Germinal center (tissue), 1 donor: ENCODE measurements around the gene KIF2C.
"Not testable (repeated sequence)": the region's sequence is repeated elsewhere in the genome, so short reads cannot be mapped to it uniquely, and the experiment has no call there.

Experiments used
- DNase-seq: peaks from one replicate; pipeline ENCODE4 v3.0.0; 2012; ENCODE audit warnings: mixed read lengths, low spot score

KIF2C gene

GRCh38 chr1:44775930-44776729 is 36.5 kb downstream of the KIF2C start:
- DNase-seq, result peak; percentile 46

DNA sequence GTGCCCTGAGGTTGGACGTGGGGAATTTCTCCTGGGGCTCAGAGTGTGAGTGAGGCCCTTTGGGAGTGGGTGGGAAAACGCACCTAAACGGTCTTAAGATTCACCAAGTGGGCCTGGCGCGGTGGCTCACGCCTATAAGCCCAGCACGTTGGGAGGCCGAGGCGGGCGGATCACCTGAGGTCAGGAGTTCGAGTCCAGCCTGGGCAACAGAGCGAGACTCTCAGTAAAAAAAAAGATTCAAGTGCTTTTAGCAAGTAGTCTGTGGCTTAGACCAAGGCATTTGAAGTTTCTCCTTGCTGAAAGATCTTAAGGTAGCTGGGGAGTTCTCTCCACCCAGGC is 37.1 kb downstream of the KIF2C start:
- DNase-seq, result no peak

DNA sequence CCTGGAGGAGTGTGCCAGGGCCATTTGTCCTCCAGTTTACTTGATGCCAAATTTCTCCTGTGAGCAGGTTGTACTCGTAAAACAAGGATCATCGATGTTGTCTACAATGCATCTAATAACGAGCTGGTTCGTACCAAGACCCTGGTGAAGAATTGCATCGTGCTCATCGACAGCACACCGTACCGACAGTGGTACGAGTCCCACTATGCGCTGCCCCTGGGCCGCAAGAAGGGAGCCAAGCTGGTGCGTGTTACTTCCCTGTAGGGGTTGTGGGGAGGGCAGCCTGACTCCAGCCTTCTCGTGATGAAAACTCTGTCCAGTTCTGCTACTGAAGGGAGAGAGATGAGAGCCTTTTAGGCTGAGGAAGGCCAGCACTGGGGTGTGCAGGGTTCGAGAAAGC is 37.9 kb downstream of the KIF2C start:
- no peak for DNase-seq

DNA sequence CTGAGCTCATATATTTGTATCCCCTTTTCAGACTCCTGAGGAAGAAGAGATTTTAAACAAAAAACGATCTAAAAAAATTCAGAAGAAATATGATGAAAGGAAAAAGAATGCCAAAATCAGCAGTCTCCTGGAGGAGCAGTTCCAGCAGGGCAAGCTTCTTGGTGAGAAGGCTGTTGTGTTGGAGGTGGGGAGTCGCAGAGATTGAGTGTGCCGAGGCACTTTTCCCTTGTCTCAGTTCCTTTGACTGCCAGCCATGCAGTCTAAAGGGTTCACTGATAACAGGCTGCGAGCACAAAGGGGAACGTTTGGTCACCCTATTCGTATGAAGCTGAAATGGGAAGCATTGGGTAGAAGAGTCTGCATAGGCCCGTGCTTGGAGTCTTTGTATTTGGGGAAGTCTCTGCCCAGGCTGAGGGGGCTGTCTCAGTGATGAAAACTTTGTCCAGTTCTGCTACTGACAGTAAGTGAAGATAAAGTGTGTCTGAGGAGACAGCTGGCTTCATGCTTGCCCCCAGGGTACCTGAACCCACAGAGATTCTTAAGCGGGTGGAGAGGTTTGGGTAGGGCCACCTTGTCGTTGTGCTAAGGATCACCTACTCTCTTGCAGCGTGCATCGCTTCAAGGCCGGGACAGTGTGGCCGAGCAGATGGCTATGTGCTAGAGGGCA is 38.5 kb downstream of the KIF2C start:
- DNase-seq, result no peak

GRCh38 chr1:44778705-44779576 is 39.3 kb downstream of the KIF2C start:
- no peak for DNase-seq

DNA sequence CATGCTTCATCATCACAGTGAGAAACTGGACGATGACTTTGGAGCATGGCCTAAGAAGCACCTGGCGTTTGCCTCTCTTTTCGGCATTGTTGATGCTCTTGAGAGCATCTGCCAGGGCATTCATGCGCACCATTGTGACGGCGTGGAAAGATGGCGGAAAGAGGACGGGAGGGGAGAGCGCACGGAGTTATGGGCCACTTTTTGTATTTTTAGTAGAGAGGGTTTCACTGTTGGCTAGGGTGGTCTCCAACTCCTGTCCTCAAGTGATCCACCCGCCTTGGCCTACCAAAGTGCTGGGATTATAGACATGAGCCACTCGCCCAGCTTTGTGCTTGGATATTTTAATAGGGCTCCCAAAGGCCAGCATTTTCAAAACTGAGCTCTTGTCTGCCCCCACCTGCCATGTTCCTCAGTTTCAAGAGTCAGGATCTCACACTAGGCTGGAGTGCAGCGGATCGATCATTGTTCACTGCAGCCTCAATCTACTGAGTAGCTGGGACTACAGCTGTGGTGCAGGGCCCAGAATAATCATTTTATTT is 41.0 kb downstream of the KIF2C start:
- no peak for DNase-seq

GRCh38 chr1:44783697-44784093 is 44.1 kb downstream of the KIF2C start:
- no peak for DNase-seq

DNA sequence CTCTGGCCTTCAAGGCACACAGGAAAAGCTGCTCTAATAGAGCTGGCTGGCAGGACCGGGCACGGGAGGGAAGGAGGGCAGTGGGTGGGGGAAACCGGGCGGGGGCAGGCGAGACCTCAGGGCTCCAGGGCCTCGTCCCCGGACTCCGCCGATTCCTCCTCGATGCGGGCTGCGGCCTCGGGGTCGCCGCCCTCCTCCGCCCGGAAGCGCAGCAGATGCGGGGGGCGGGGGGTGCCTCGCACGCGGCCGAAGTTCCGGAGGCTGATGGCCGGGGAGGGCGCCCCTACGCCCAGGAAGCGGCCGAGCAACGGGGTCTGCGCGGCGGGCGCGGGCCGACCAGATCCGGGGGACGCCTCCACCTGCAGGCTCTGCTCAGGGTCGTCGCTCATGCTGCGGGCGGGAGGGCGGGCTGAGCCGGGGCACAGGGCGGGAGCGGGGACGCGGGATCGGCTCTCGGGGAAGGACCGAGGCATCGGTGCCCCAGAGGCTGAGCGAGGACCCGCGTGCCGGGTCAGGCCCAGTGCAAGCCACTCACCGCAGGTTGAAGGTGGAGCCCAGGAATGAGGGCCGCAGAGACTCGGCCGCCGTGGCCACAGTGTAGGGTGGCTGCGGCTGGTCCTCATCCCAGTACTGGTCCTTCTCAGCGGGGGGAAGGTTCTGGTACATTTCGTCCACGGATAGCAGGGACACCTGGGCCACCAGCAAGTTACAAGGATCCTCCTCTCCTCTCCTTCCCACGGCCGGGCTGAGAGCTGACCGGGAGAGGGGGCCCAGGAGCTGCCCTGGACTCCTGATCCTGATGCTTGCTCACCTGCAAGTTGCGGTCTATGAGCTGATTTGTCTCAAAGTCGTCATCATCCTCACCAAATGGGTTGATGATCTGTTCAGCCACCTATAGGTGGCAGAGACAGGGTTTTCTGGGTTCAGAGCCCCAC is 44.7 kb downstream of the KIF2C start:
- DNase-seq, result no peak

- no peak for DNase-seq
Observed at GRCh38 chr1:44785029-44785380, 45.4 kb downstream of the KIF2C start.

DNA sequence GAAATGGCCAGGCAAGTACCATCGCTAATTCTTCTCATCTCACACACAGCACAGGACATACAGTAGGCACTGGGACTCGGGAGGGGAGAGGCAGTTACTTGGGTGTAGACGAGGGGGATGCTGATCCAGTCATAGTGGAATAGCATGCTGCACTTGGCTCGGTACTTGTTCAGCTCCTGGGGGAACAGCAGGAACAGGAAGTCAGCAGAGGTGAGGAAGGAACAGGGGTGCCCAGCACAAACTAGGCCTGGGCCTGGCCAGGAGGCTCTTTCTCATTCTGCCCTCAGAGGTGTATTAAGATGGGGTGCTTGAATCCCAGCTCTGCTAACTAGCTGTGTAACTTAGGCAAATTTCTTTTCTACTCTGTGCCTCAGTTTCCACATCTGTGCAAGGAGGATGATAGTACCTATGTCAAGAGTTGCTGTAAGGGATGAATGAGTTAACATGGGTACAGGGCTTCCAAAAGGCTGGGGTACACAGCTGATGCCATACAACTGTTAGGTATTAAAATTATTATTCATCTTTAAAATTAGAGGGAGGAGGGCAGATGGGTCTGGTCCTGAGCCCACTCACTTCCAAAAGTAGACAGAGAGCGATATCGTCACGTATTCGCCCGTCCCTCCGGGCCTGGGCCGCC is 46.0 kb downstream of the KIF2C start:
- no peak for DNase-seq

GRCh38 chr1:44786138-44786840 is 46.7 kb downstream of the KIF2C start:
- peak; percentile 82 for DNase-seq

DNA sequence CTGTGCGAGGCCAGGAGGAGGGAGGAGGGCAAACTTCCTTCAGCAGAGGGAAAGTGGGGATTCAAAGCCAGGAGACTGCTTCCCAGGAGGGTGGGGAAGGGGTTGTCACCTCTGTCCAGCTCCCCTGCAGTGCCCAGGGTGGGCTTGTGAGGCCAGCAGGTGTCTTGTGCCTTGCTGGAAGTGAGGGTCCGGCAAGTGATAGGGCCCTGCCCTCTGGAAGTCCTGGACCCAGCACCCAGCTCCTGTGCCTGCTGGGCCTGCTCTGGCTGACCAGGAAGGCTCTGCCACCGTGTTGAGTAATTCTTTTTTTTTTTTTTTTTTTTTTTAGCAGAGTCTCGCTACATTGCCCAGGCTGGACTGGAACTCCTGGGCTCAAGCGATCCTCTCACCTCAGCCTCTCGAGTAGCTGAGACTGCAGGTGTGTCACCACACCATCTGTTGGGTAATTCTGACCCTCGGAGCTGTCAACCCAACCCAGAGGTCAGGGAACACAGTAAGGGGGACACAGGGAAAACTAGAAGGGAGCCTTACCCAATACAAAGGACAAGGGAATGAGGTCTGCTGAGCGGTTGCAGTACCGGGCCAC is 47.3 kb downstream of the KIF2C start:
- DNase-seq, result no peak

DNA sequence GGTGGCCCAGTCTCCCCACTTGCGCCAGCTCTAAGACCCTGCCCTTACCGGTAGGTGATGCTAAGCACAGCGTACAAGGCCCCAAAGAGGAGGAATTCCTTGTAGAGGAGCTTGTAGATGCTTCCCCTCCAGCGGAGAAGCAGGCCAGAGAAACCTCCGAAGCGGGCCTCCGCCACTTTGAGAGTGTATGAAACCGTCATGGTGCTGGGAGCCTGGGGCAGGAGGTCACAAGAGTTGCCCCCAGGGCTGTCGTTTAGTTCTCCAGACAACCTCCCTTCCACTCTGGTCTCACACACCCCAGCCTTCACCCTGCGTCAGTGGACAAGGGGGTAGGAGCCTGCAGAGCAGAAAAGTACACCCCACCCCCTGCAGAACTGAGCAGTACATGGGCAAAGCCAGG is 47.9 kb downstream of the KIF2C start:
- DNase-seq, result no peak

DNA sequence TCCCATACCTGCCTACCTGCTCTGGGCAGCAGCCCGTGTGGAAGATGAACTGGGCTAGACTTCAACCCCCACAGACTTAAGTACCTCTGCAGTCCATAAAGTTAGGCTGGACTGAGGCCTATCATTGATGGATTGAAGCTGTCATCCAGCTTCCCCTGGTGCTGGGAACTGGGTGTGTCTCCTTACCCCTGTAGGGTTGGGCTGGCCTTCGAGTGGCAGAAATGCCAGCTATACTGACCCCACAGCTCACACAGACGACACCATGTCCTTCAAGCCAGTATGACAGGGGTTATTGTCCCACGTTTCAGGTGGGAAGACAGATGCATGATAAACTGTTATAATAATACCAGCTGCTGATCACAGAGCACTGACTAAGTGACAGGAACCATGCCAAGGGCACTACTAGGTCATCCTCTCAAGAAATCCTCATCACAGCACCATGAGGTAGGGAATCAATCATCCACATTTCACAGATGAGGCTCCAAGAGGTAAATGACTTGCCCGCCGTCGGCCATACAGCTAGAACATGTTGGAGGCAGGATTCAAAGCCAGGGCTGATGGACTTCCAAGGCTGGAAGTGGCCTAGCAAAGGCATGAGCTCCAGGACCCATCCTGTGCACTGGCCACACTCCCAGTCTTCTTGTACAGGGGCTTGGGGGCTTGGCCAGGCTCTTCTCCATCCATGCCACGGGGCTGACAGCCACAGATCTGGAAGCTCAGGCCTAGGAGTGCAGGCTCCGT is 48.7 kb downstream of the KIF2C start, which contains the start of gene BEST4:
Gene BEST4, minus strand, starts transcription at position 51 of the 741 bp plus-strand sequence. CDS start 465 bp downstream, outside the sequence.
- no peak for DNase-seq

DNA sequence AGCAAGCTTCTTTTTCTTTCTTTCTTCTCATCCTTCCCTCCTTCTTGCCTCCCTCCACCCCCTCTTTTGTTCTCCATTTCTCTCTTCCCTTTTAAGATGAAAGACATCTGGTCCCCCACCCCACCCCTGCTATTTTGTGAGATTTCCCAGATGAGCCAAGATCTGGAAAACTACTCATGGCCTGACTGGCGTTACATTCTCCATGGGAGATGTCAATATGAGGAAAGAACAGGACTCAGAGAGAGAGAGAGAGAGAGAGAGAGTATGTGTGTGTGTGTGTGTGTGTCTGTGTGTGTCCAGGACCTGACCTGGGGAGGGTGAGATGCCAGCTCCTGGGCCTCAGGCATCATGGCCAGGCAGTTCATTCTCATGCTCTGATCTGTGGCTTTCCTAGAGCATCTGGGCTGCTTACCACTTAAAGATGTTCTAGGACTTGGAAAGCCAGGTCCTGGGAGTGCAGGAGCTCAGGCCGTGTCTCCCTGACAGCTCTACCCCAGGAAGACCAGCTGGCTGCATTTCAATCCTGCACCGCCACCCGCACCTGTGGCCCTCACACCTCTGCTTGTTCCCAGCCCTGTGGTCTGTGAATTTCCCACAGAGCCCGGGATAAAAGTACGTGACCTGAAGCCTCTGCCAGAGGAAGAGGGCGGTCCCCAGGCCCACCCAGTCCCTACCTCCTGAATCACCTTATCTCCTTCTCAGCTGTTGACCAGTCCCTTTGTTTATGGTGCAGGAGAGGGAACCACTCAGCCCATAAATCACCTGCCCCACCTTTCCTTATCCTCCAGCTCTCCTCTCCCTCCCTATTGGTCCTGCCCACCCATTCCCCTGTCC is 51.5 kb downstream of the KIF2C start:
- no peak for DNase-seq

- DNase-seq, result no peak
Observed at GRCh38 chr1:44792736-44793502, 53.3 kb downstream of the KIF2C start.

GRCh38 chr1:44797886-44798285 is 58.2 kb downstream of the KIF2C start:
- DNase-seq, result not testable (repeated sequence)
